ENCODE measurements around the gene FER.

FER gene

GRCh38 chr5:109192555-109193281, 445.0 kb downstream of the FER start:
- no peaks in the 10 kb centered on the region for H3K36me3 ChIP-seq (ENCODE audit: control insufficient read depth, low read length)
- H3K4me2 ChIP-seq (ENCODE audit: low read length): no peak overlapping the region
- no peak for TF ChIP-seq CTCF (IDR thresholded peaks at IDR 0.05; ENCODE audit: low read depth, low read length, poor library complexity, severe bottlenecking)
- TF ChIP-seq EZH2phosphoT487 (IDR thresholded peaks at IDR 0.05; ENCODE audit: borderline replicate concordance, low read length): no peak

GRCh38 chr5:109195667-109196066, 448.0 kb downstream of the FER start:
- Histone ChIP-seq H3K27ac (ENCODE audit: low read depth, low read length) (no peak overlapping the region), H3K4me3 (ENCODE audit: low read length) (no peak overlapping the region), H3F3A (ENCODE audit: control insufficient read depth, insufficient read depth) (no peaks in the 10 kb centered on the region), H4K20me1 (ENCODE audit: control insufficient read depth, insufficient read depth, low read depth, low read length) (no peaks in the 10 kb centered on the region), H3K27me3 (ENCODE audit: control insufficient read depth, low read length) (no peaks in the 10 kb centered on the region), H3K4me1 (ENCODE audit: control insufficient read depth, low read length) (no peaks in the 10 kb centered on the region), H3K36me3 (ENCODE audit: control insufficient read depth, low read length) (no peaks in the 10 kb centered on the region), H3K79me2 (ENCODE audit: control insufficient read depth, low read length) (no peaks in the 10 kb centered on the region), H3K9me3 (ENCODE audit: control insufficient read depth, insufficient read depth, low read length) (no peaks in the 10 kb centered on the region), H3K4me2 (ENCODE audit: low read length) (no peak overlapping the region), H3K9me2 (replicated peaks; ENCODE audit: control insufficient read depth, low read length) (no peaks in the 10 kb centered on the region)
- TF ChIP-seq EZH2phosphoT487 (IDR thresholded peaks at IDR 0.05; ENCODE audit: borderline replicate concordance, low read length) (no peak), CTCF (IDR thresholded peaks at IDR 0.05; ENCODE audit: low read depth, low read length, poor library complexity, severe bottlenecking) (no peak)

More at GRCh38 chr5:109192555-109193281, 445.0 kb downstream of the FER start:
- Histone ChIP-seq H3K4me3 (ENCODE audit: low read length) (no peak overlapping the region), H3K27ac (ENCODE audit: low read depth, low read length) (no peak overlapping the region), H3F3A (ENCODE audit: control insufficient read depth, insufficient read depth) (no peaks in the 10 kb centered on the region), H3K79me2 (ENCODE audit: control insufficient read depth, low read length) (no peaks in the 10 kb centered on the region), H3K9me2 (replicated peaks; ENCODE audit: control insufficient read depth, low read length) (no peaks in the 10 kb centered on the region), H3K27me3 (ENCODE audit: control insufficient read depth, low read length) (no peaks in the 10 kb centered on the region), H3K9me3 (ENCODE audit: control insufficient read depth, insufficient read depth, low read length) (no peaks in the 10 kb centered on the region), H3K4me1 (ENCODE audit: control insufficient read depth, low read length) (no peaks in the 10 kb centered on the region), H4K20me1 (ENCODE audit: control insufficient read depth, insufficient read depth, low read depth, low read length) (no peaks in the 10 kb centered on the region)

- Histone ChIP-seq H4K20me1 (ENCODE audit: control insufficient read depth, insufficient read depth, low read depth, low read length) (no peaks in the 10 kb centered on the region), H3K9me3 (ENCODE audit: control insufficient read depth, insufficient read depth, low read length) (no peaks in the 10 kb centered on the region), H3K4me3 (ENCODE audit: low read length) (no peak overlapping the region), H3K4me1 (ENCODE audit: control insufficient read depth, low read length) (no peaks in the 10 kb centered on the region), H3K9me2 (replicated peaks; ENCODE audit: control insufficient read depth, low read length) (no peaks in the 10 kb centered on the region), H3K27me3 (ENCODE audit: control insufficient read depth, low read length) (no peaks in the 10 kb centered on the region), H3K27ac (ENCODE audit: low read depth, low read length) (no peak overlapping the region), H3F3A (ENCODE audit: control insufficient read depth, insufficient read depth) (no peaks in the 10 kb centered on the region), H3K4me2 (ENCODE audit: low read length) (no peak overlapping the region), H3K36me3 (ENCODE audit: control insufficient read depth, low read length) (no peaks in the 10 kb centered on the region), H3K79me2 (ENCODE audit: control insufficient read depth, low read length) (no peaks in the 10 kb centered on the region)
- no peak for TF ChIP-seq EZH2phosphoT487 (IDR thresholded peaks at IDR 0.05; ENCODE audit: borderline replicate concordance, low read length)
- TF ChIP-seq CTCF (IDR thresholded peaks at IDR 0.05; ENCODE audit: low read depth, low read length, poor library complexity, severe bottlenecking): no peak
Measured at GRCh38 chr5:109196087-109196822, 448.6 kb downstream of the FER start.
